Keratinocyte (primary cell): ENCODE measurements around the gene ZNF831. TPM values are rescaled to one million over a fixed set of nuclear protein-coding genes. Genes with fewer than 3 reads are reported as not detected.

ENCODE experiments used
- DNase-seq: peaks from one replicate; pipeline ENCODE4 v3.0.0-alpha.2; 2011; ENCODE audit warnings: low read depth, missing footprints, low spot score
- FAIRE-seq: peaks from 2 replicates; lab custom pipeline; 2011; peaks lifted over from hg19 to GRCh38; lab: Jason Lieb, UNC
- H2AFZ ChIP-seq: 2 replicates; pipeline ENCODE4 v1.6.0; 2012; ENCODE audit warnings: low read length, control low read depth, inconsistent platforms; ENCODE audit not compliant: control insufficient read depth
- H3K27ac ChIP-seq: 2 replicates; pipeline ENCODE4 v1.5.1; 2011; ENCODE audit warnings: low read length; ENCODE audit not compliant: control insufficient read depth, insufficient read depth
- H3K27me3 ChIP-seq: 3 replicates; pipeline ENCODE4 v1.6.0; 2011; ENCODE audit warnings: low read length; ENCODE audit not compliant: control insufficient read depth, insufficient read depth; ENCODE audit errors: extremely low read depth
- H3K36me3 ChIP-seq, 2 experiments: 2 replicates in 1 of 2; 3 replicates in 1 of 2; pipeline ENCODE4 v1.5.1; 2011; ENCODE audit warnings: low read length in 2 of 2, mild to moderate bottlenecking in 1 of 2; ENCODE audit not compliant: control insufficient read depth in 2 of 2, insufficient read depth in 2 of 2; ENCODE audit errors: extremely low read depth in 1 of 2
- H3K4me1 ChIP-seq: 3 replicates; pipeline ENCODE4 v1.5.1; 2011; ENCODE audit warnings: low read length; ENCODE audit not compliant: control insufficient read depth, insufficient read depth; ENCODE audit errors: extremely low read depth
- H3K4me2 ChIP-seq: 3 replicates; pipeline ENCODE4 v1.6.0; 2011; ENCODE audit warnings: low read depth, low read length; ENCODE audit not compliant: control insufficient read depth, insufficient read depth; ENCODE audit errors: extremely low read depth
- H3K4me3 ChIP-seq, 3 experiments: fragments of 200-600 bp in 1 of 3; sonication (generic) in 1 of 3; 2 replicates in 2 of 3; 3 replicates in 1 of 3; pipeline ENCODE4 v1.5.1; 2011 to 2016; ENCODE audit warnings: low read length in 3 of 3, mild to moderate bottlenecking in 3 of 3, control low read depth in 2 of 3, inconsistent platforms in 1 of 3, low read depth in 1 of 3, mixed read lengths in 1 of 3, mixed run types in 1 of 3, moderate library complexity in 1 of 3; ENCODE audit not compliant: control insufficient read depth in 2 of 3, insufficient read depth in 2 of 3; ENCODE audit errors: extremely low read depth in 1 of 3
- H3K79me2 ChIP-seq: 2 replicates; pipeline ENCODE4 v1.6.0; 2012; ENCODE audit warnings: low read length; ENCODE audit not compliant: control insufficient read depth, insufficient read depth
- H3K9ac ChIP-seq: 3 replicates; pipeline ENCODE4 v1.6.0; 2011; ENCODE audit warnings: low read length; ENCODE audit not compliant: control insufficient read depth, insufficient read depth; ENCODE audit errors: extremely low read depth
- H3K9me1 ChIP-seq: 3 replicates; pipeline ENCODE4 v1.6.0; 2011; ENCODE audit warnings: low read length; ENCODE audit not compliant: control insufficient read depth, insufficient read depth; ENCODE audit errors: extremely low read depth
- H3K9me3 ChIP-seq: 2 replicates; pipeline ENCODE4 v1.5.1; 2012; ENCODE audit warnings: low read depth, low read length; ENCODE audit not compliant: control insufficient read depth
- H4K20me1 ChIP-seq: 3 replicates; pipeline ENCODE4 v1.6.0; 2011; ENCODE audit warnings: low read length; ENCODE audit not compliant: control insufficient read depth, insufficient read depth; ENCODE audit errors: extremely low read depth
- CTCF ChIP-seq, 3 experiments: IDR thresholded peaks in 1 of 3; conservative IDR thresholded peaks in 1 of 3; optimal IDR thresholded peaks in 1 of 3; 2 replicates in 2 of 3; 3 replicates in 1 of 3; pipeline versions ENCODE3 to v1.5.1; 2011; ENCODE audit warnings: low read length in 3 of 3, mild to moderate bottlenecking in 3 of 3, moderate library complexity in 2 of 3, control low read depth in 1 of 3, inconsistent platforms in 1 of 3; ENCODE audit not compliant: insufficient read depth in 2 of 3; ENCODE audit errors: extremely low read depth in 1 of 3
- EZH2 ChIP-seq: IDR thresholded peaks from one replicate; pipeline ENCODE4 v1.6.1; 2012; ENCODE audit warnings: inconsistent platforms, mild to moderate bottlenecking, low read length, moderate library complexity
- dilution Hi-C: fragments of 300-500 bp; cut with MboI; formaldehyde crosslinking; loops from one replicate; pipeline ENCODE4 v1.7.0; 2020; ENCODE audit warnings: low sequenced_read_pairs; ENCODE audit not compliant: extremely low pct_ligation_motif_present
- polyA plus RNA-seq, 5 experiments: library from polyadenylated mRNA; depleted of rRNA in 3 of 5; stranded (reverse) in 3 of 5; stranded (forward) in 1 of 5; unstranded in 1 of 5; fragments of >200 nt; gene quantifications; 1 replicate in 1 of 5; 2 replicates in 3 of 5; 3 replicates in 1 of 5; pipeline versions ENCODE4 v1.2.1 to v1.2.3, GENCODE V29; 2011 to 2012; ENCODE audit warnings: missing spikeins in 2 of 5, low read depth in 1 of 5, low replicate concordance in 1 of 5

ZNF831 gene
- polyA plus RNA-seq, 1 donor (not counting 4 experiments of a cell fraction or from before 2014, with no cell fraction given), result not detected

- H3K36me3 ChIP-seq, result no peaks in the 10 kb centered on the region
- H3K9me3 ChIP-seq, result no peaks in the 10 kb centered on the region
- no peak overlapping the region for H3K4me2 ChIP-seq
- H3K9me1 ChIP-seq, result no peaks in the 10 kb centered on the region
- H3K9ac ChIP-seq, result no peak overlapping the region
- no peak overlapping the region for H3K27ac ChIP-seq
- H3K79me2 ChIP-seq, result no peaks in the 10 kb centered on the region
- H3K4me1 ChIP-seq, result no peaks in the 10 kb centered on the region
- dilution Hi-C loops, result no loop called here
- no peak overlapping the region for H3K4me3 ChIP-seq
- no peak for TF ChIP-seq EZH2
- TF ChIP-seq CTCF (optimal IDR thresholded peaks at IDR 0.05 in 1 of 3, IDR thresholded peaks at IDR 0.05 in 1 of 3, conservative IDR thresholded peaks at IDR 0.05 in 1 of 3; ENCODE audit: extremely low read depth in 1 of 3, insufficient read depth in 2 of 3, low read length in 3 of 3), result no peak
- FAIRE-seq (no peak), DNase-seq (no peak)
- no peak overlapping the region for H2AFZ ChIP-seq
- peaks cover 63% of the 10 kb centered on the region for H3K27me3 ChIP-seq
- H4K20me1 ChIP-seq, result no peaks in the 10 kb centered on the region
These were observed 9.2 kb upstream of the ZNF831 start for GRCh38 chr20:59154317-59155013.

- dilution Hi-C loops, result no loop called here
- Histone ChIP-seq H3K36me3 (no peaks in the 10 kb centered on the region), H3K9ac (no peak overlapping the region), H3K79me2 (no peaks in the 10 kb centered on the region), H4K20me1 (no peaks in the 10 kb centered on the region), H3K27ac (no peak overlapping the region), H3K9me1 (no peaks in the 10 kb centered on the region), H2AFZ (no peak overlapping the region), H3K9me3 (no peaks in the 10 kb centered on the region), H3K4me2 (no peak overlapping the region), H3K4me3 (no peak overlapping the region), H3K27me3 (peaks cover 41% of the 10 kb centered on the region), H3K4me1 (no peaks in the 10 kb centered on the region)
- no peak for DNase-seq
- no peak for FAIRE-seq
- TF ChIP-seq CTCF (optimal IDR thresholded peaks at IDR 0.05 in 1 of 3, IDR thresholded peaks at IDR 0.05 in 1 of 3, conservative IDR thresholded peaks at IDR 0.05 in 1 of 3; ENCODE audit: extremely low read depth in 1 of 3, insufficient read depth in 2 of 3, low read length in 3 of 3) (no peak), EZH2 (no peak)
These were observed 6.6 kb upstream of the ZNF831 start for GRCh38 chr20:59157064-59157463.
